ENCODE data around the gene AKAP9. TPM values are rescaled to one million over a fixed set of nuclear protein-coding genes. Genes with fewer than 3 reads are reported as not detected.

Gene AKAP9
- total RNA-seq, 1 donor = 56.5 TPM

- DNase-seq (ENCODE audit: insufficient read length, low spot score, missing footprints) = no peak
- Histone ChIP-seq H2AFZ (ENCODE audit: low read length) (no peak overlapping the region), H3K27ac (ENCODE audit: low read depth, low read length) (no peak overlapping the region), H4K20me1 (ENCODE audit: insufficient read depth, low read length) (peaks cover 10% of the 10 kb centered on the region), H3K4me1 (ENCODE audit: insufficient read depth, low read length) (no peaks in the 10 kb centered on the region), H3K4me3 (ENCODE audit: insufficient read depth, low read length) (no peak overlapping the region), H3K4me2 (ENCODE audit: insufficient read depth, low read length) (no peak overlapping the region), H3K9me3 (ENCODE audit: low read depth, low read length) (no peaks in the 10 kb centered on the region), H3K79me2 (ENCODE audit: insufficient read depth, low read length) (peaks cover 70% of the 10 kb centered on the region), H3K27me3 (ENCODE audit: insufficient read depth, low read length) (no peaks in the 10 kb centered on the region), H3K36me3 (ENCODE audit: insufficient read depth, low read length) (peaks cover 49% of the 10 kb centered on the region)
- TF ChIP-seq, protein P1, sequence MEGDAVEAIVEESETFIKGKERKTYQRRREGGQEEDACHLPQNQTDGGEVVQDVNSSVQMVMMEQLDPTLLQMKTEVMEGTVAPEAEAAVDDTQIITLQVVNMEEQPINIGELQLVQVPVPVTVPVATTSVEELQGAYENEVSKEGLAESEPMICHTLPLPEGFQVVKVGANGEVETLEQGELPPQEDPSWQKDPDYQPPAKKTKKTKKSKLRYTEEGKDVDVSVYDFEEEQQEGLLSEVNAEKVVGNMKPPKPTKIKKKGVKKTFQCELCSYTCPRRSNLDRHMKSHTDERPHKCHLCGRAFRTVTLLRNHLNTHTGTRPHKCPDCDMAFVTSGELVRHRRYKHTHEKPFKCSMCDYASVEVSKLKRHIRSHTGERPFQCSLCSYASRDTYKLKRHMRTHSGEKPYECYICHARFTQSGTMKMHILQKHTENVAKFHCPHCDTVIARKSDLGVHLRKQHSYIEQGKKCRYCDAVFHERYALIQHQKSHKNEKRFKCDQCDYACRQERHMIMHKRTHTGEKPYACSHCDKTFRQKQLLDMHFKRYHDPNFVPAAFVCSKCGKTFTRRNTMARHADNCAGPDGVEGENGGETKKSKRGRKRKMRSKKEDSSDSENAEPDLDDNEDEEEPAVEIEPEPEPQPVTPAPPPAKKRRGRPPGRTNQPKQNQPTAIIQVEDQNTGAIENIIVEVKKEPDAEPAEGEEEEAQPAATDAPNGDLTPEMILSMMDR (IDR thresholded peaks at IDR 0.05; ENCODE audit: extremely low read depth, low read depth, low read length) = no peak
Observed at GRCh38 chr7:92119213-92119759, 178.6 kb downstream of the AKAP9 start.

- no peak overlapping the region for H3K4me2 ChIP-seq (ENCODE audit: insufficient read depth, low read length)
- H3K9me3 ChIP-seq (ENCODE audit: low read depth, low read length) = no peaks in the 10 kb centered on the region
- no peak overlapping the region for H3K27ac ChIP-seq (ENCODE audit: low read depth, low read length)
- DNase-seq (ENCODE audit: insufficient read length, low spot score, missing footprints) = no peak
- no peak overlapping the region for H3K4me3 ChIP-seq (ENCODE audit: insufficient read depth, low read length)
- H3K79me2 ChIP-seq (ENCODE audit: insufficient read depth, low read length) = peaks cover 60% of the 10 kb centered on the region
- no peaks in the 10 kb centered on the region for H3K27me3 ChIP-seq (ENCODE audit: insufficient read depth, low read length)
- H3K36me3 ChIP-seq (ENCODE audit: insufficient read depth, low read length) = peaks cover 46% of the 10 kb centered on the region
- TF ChIP-seq, protein P1 (IDR thresholded peaks at IDR 0.05; ENCODE audit: extremely low read depth, low read depth, low read length) = no peak
- peaks cover 10% of the 10 kb centered on the region for H4K20me1 ChIP-seq (ENCODE audit: insufficient read depth, low read length)
- H3K4me1 ChIP-seq (ENCODE audit: insufficient read depth, low read length) = no peaks in the 10 kb centered on the region
- H2AFZ ChIP-seq (ENCODE audit: low read length) = no peak overlapping the region
Observed at GRCh38 chr7:92121681-92122080, 181.0 kb downstream of the AKAP9 start.

DNA sequence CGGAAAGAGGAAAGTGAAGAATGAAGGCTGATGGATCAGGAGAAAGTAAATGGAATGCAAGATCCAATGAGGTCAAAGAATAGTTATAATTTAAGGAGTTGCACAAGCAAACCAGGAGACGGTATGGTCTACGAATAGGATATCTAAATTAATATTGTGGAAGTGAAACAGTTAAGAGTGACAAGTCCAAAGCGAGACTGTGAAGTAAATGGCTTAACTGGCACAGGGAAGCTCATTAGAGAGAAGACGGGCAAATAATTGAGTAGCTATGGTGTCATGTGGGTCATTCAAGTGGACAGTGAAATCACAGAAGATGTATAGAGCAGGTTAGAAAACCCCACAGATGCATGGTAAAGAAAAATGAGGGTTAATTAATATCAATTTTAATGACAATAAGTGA lies 190.4 kb downstream of the AKAP9 start:
- no peaks in the 10 kb centered on the region for H3K9me3 ChIP-seq (ENCODE audit: low read depth, low read length)
- no peaks in the 10 kb centered on the region for H3K27me3 ChIP-seq (ENCODE audit: insufficient read depth, low read length)
- H4K20me1 ChIP-seq (ENCODE audit: insufficient read depth, low read length) = peaks cover 11% of the 10 kb centered on the region
- DNase-seq (ENCODE audit: insufficient read length, low spot score, missing footprints) = no peak
- H3K36me3 ChIP-seq (ENCODE audit: insufficient read depth, low read length) = peaks cover 39% of the 10 kb centered on the region
- H3K27ac ChIP-seq (ENCODE audit: low read depth, low read length) = no peak overlapping the region
- no peak overlapping the region for H3K4me3 ChIP-seq (ENCODE audit: insufficient read depth, low read length)
- H3K4me1 ChIP-seq (ENCODE audit: insufficient read depth, low read length) = peaks cover 18% of the 10 kb centered on the region
- no peak overlapping the region for H3K4me2 ChIP-seq (ENCODE audit: insufficient read depth, low read length)
- TF ChIP-seq, protein P1 (IDR thresholded peaks at IDR 0.05; ENCODE audit: extremely low read depth, low read depth, low read length) = no peak
- peaks cover 60% of the 10 kb centered on the region for H3K79me2 ChIP-seq (ENCODE audit: insufficient read depth, low read length)
- H2AFZ ChIP-seq (ENCODE audit: low read length) = no peak overlapping the region

DNA sequence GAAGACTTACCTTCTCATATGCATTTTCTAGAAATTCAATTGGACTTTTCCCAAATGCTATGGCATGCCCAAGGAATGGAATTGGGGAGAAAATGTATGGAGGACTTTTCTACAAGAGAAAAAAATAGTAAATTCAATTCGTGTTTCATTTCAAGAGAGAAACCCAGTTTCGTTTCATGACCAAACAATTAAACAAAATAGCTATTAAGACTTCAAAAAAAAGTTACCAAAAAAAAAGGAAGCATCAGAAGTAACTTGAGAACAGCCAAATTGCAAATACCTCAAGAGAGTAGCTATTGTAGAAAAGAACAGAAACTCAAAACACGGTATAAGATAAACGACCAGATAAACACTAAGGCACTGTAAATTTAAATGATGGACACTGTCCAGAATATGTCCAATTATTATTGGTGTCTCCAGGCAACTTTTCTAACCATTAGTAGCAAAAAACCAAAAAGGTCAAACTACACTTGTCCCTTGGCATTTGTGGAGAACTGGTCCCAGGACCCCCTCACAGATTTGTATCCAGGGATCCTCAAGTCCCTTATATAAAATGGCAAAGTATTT lies 191.2 kb downstream of the AKAP9 start:
- Histone ChIP-seq H3K4me3 (ENCODE audit: insufficient read depth, low read length) (peak overlapping the region; percentile 18), H3K9me3 (ENCODE audit: low read depth, low read length) (no peaks in the 10 kb centered on the region), H3K4me1 (ENCODE audit: insufficient read depth, low read length) (peaks cover 18% of the 10 kb centered on the region), H3K36me3 (ENCODE audit: insufficient read depth, low read length) (peaks cover 34% of the 10 kb centered on the region), H3K27ac (ENCODE audit: low read depth, low read length) (no peak overlapping the region), H3K4me2 (ENCODE audit: insufficient read depth, low read length) (peak overlapping the region; percentile 90), H2AFZ (ENCODE audit: low read length) (no peak overlapping the region), H3K27me3 (ENCODE audit: insufficient read depth, low read length) (no peaks in the 10 kb centered on the region), H3K79me2 (ENCODE audit: insufficient read depth, low read length) (peaks cover 56% of the 10 kb centered on the region), H4K20me1 (ENCODE audit: insufficient read depth, low read length) (peaks cover 11% of the 10 kb centered on the region)
- no peak for DNase-seq (ENCODE audit: insufficient read length, low spot score, missing footprints)
- TF ChIP-seq, protein P1 (IDR thresholded peaks at IDR 0.05; ENCODE audit: extremely low read depth, low read depth, low read length) = no peak
